Uterus (tissue), 4 donors: ENCODE results near the gene DOCK3. TPM values are rescaled to one million over a fixed set of nuclear protein-coding genes. Genes with fewer than 3 reads are reported as not detected.
"Not testable (repeated sequence)": the region's sequence is repeated elsewhere in the genome, so short reads cannot be mapped to it uniquely, and the experiment has no call there.

Source experiments
- DNase-seq, 2 donors: peaks; one replicate each; pipeline ENCODE4 v3.0.0-alpha.2; 2019 to 2020
- H3K27ac ChIP-seq, 2 donors: fragments of 200-600 bp; sonication (generic); 1 replicate in 1 of 2; 2 replicates in 1 of 2; pipeline ENCODE4 v1.5.1; 2016 to 2018
- H3K27me3 ChIP-seq, 2 donors: fragments of 200-600 bp; sonication (generic); one replicate each; pipeline ENCODE4 v1.5.1; 2018 to 2019; ENCODE audit warnings: control low read depth in 1 of 2
- H3K36me3 ChIP-seq, 2 donors: fragments of 200-600 bp; sonication (generic); one replicate each; pipeline ENCODE4 v1.5.1; 2019; ENCODE audit warnings: control low read depth in 1 of 2
- H3K4me1 ChIP-seq, 2 donors: fragments of 200-600 bp; sonication (generic); one replicate each; pipeline ENCODE4 v1.5.1; 2018 to 2019; ENCODE audit warnings: control low read depth in 1 of 2
- H3K4me3 ChIP-seq, 2 donors: fragments of 200-600 bp; sonication (generic); 1 replicate in 1 of 2; 2 replicates in 1 of 2; pipeline ENCODE4 v1.5.1; 2018 to 2019; ENCODE audit warnings: mild to moderate bottlenecking in 1 of 2
- H3K9me3 ChIP-seq, 2 donors: fragments of 200-600 bp; sonication (generic); one replicate each; pipeline ENCODE4 v1.5.1; 2019; ENCODE audit warnings: control low read depth in 1 of 2
- CTCF ChIP-seq, 4 experiments: fragments of 200-600 bp in 2 of 4; fragments of 450-650 bp in 2 of 4; sonication (generic) in 2 of 4; IDR thresholded peaks; one replicate each; pipeline ENCODE4 v1.5.1; 2016 to 2019; ENCODE audit warnings: antibody characterized with exemption in 4 of 4, mild to moderate bottlenecking in 2 of 4, moderate library complexity in 1 of 4
- POLR2A ChIP-seq, 2 donors: fragments of 450-650 bp; IDR thresholded peaks; one replicate each; pipeline ENCODE4 v1.6.1; 2016; ENCODE audit warnings: antibody characterized with exemption in 2 of 2, mild to moderate bottlenecking in 1 of 2, moderate library complexity in 1 of 2
- intact Hi-C: fragments of 100-400 bp; cut with DNase I; formaldehyde crosslinking; loops from one replicate; pipeline ENCODE4 v1.15.1; 2023; ENCODE audit warnings: low total_unique reads
- total RNA-seq, 4 donors: library from RNA; depleted of rRNA in 3 of 4; stranded (reverse); fragments of >200 nt in 3 of 4; gene quantifications; one replicate each; pipeline versions ENCODE4 v1.1.0 to v1.2.4, GENCODE V29; 2014 to 2023
- donor health status: DM: yes; HTN: yes; CAD: no.

Gene DOCK3
- total RNA-seq, 4 donors from 2014 or later = under 0.01 to 1.6 (median 0.46) TPM

DNA sequence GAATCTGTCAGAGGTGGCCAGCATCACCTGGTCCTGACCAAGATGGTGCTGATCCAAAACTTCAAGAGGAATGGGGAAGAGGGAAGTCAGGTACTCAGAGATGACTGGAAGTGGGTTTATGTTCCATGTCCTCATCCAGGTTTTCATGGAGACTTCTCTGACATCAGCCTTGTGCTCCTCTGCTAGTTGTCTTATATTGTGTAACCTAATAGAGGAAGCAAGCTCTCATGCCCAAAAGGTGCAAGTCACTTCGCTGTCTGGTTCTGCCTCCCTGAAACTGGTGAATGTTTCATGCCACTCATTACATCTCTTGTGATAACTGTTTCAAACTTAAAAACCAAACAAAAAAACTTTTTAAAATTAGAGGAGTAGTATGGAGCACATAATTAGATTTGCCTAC is 583.1 kb downstream of the DOCK3 start:
- Histone ChIP-seq H3K4me1 (no peaks in the 10 kb centered on the region), H3K36me3 (no peaks in the 10 kb centered on the region), H3K27me3 (no peaks in the 10 kb centered on the region), H3K27ac (no peak overlapping the region), H3K9me3 (no peaks in the 10 kb centered on the region), H3K4me3 (no peak overlapping the region)
- DNase-seq = no peak
- no peak for TF ChIP-seq CTCF (IDR thresholded peaks at IDR 0.05)
- TF ChIP-seq POLR2A (IDR thresholded peaks at IDR 0.05) = no peak
- intact Hi-C loops = no loop called here

GRCh38 chr3:51264166-51264565 is 589.4 kb downstream of the DOCK3 start:
- intact Hi-C loops, H3K4me1 ChIP-seq, H3K27ac ChIP-seq, DNase-seq, H3K9me3 ChIP-seq, H3K4me3 ChIP-seq, H3K36me3 ChIP-seq, H3K27me3 ChIP-seq: not testable (repeated sequence)

DNA sequence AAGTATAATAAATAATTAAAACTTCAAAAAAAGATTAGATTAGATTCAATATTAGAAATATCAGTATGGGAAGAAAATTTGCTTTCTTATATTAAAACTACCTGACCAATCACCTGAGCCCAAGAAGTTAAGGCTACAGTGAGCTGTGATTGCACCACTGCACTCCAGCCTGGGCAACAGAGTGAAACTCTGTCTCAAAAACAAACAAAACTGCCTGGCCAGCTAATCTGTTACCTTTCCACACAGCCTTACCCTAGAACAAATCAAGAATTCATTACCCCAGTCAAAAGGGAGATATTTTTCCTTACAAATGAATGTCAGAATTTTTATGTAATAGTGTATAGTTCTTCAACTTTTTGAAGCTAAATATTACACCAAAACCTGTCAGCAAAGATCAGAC is 593.4 kb downstream of the DOCK3 start:
- H3K4me1 ChIP-seq = no peaks in the 10 kb centered on the region
- TF ChIP-seq CTCF (IDR thresholded peaks at IDR 0.05) (no peak), POLR2A (IDR thresholded peaks at IDR 0.05) (no peak)
- no peak overlapping the region for H3K4me3 ChIP-seq
- no peak overlapping the region for H3K27ac ChIP-seq
- H3K27me3 ChIP-seq = no peaks in the 10 kb centered on the region
- intact Hi-C loops = no loop called here
- peaks cover 0 to 3% of the 10 kb centered on the region in 2 donors for H3K9me3 ChIP-seq
- no peaks in the 10 kb centered on the region for H3K36me3 ChIP-seq
- no peak for DNase-seq

- intact Hi-C loops = no loop called here
- no peak for DNase-seq
- TF ChIP-seq POLR2A (IDR thresholded peaks at IDR 0.05) = no peak
- no peak for TF ChIP-seq CTCF (IDR thresholded peaks at IDR 0.05)
Measured at GRCh38 chr3:51269466-51269865, 594.7 kb downstream of the DOCK3 start.

GRCh38 chr3:51270559-51270958 is 595.8 kb downstream of the DOCK3 start:
- no peak for TF ChIP-seq CTCF (IDR thresholded peaks at IDR 0.05)
- TF ChIP-seq POLR2A (IDR thresholded peaks at IDR 0.05) = no peak
- Histone ChIP-seq H3K27ac (no peak overlapping the region), H3K36me3 (no peaks in the 10 kb centered on the region)

More at GRCh38 chr3:51269466-51269865, 594.7 kb downstream of the DOCK3 start:
- H3K4me3 ChIP-seq = no peak overlapping the region
- H3K27ac ChIP-seq = no peak overlapping the region
- no peaks in the 10 kb centered on the region for H3K27me3 ChIP-seq
- H3K36me3 ChIP-seq = no peaks in the 10 kb centered on the region
- no peaks in the 10 kb centered on the region for H3K4me1 ChIP-seq
- peaks cover 0 to 3% of the 10 kb centered on the region in 2 donors for H3K9me3 ChIP-seq

GRCh38 chr3:51271172-51271571 is 596.4 kb downstream of the DOCK3 start:
- H3K4me3 ChIP-seq = no peak overlapping the region
- no peak for DNase-seq
- H3K27ac ChIP-seq = no peak overlapping the region
- H3K9me3 ChIP-seq = peaks cover 0 to 3% of the 10 kb centered on the region in 2 donors
- no peaks in the 10 kb centered on the region for H3K27me3 ChIP-seq
- TF ChIP-seq POLR2A (IDR thresholded peaks at IDR 0.05) = no peak
- TF ChIP-seq CTCF (IDR thresholded peaks at IDR 0.05) = no peak
- intact Hi-C loops = no loop called here
- H3K4me1 ChIP-seq = no peaks in the 10 kb centered on the region
- H3K36me3 ChIP-seq = no peaks in the 10 kb centered on the region

More at GRCh38 chr3:51270559-51270958, 595.8 kb downstream of the DOCK3 start:
- peaks cover 0 to 3% of the 10 kb centered on the region in 2 donors for H3K9me3 ChIP-seq
- no peak for DNase-seq
- intact Hi-C loops = no loop called here
- no peak overlapping the region for H3K4me3 ChIP-seq
- H3K27me3 ChIP-seq = no peaks in the 10 kb centered on the region
- no peaks in the 10 kb centered on the region for H3K4me1 ChIP-seq
